Activated T-helper 9 cell treated with anti-CD3 and anti-CD28 coated beads, Interleukin-2, amount 50 U/mL, for 16 hours (primary cell): ENCODE measurements around the gene SENP6.
"Not testable (repeated sequence)": the region's sequence is repeated elsewhere in the genome, so short reads cannot be mapped to it uniquely, and the experiment has no call there.

Experiments used
- DNase-seq: peaks from one replicate; pipeline ENCODE4 v3.0.0-alpha.2; 2020; ENCODE audit warnings: low read depth

Gene SENP6

GRCh38 chr6:75601304-75602245, at the start of gene SENP6:
Gene SENP6, plus strand, starts transcription at chr6:75601880. Its CDS starts 645 bp downstream, at chr6:75602525.
- peak; percentile 65 for DNase-seq

- no peak for DNase-seq
These were observed 45.4 kb upstream of the SENP6 start for GRCh38 chr6:75556240-75556639.

GRCh38 chr6:75557068-75557467, 44.6 kb upstream of the SENP6 start:
- no peak for DNase-seq

- DNase-seq: no peak
These were observed 38.6 kb upstream of the SENP6 start for GRCh38 chr6:75563032-75563431.

- no peak for DNase-seq
These were observed 35.4 kb upstream of the SENP6 start for GRCh38 chr6:75566137-75566767.

GRCh38 chr6:75568100-75568499, 33.6 kb upstream of the SENP6 start:
- no peak for DNase-seq

- DNase-seq: no peak
These were observed 32.7 kb upstream of the SENP6 start for GRCh38 chr6:75568965-75569364.

GRCh38 chr6:75570671-75571070, 31.0 kb upstream of the SENP6 start:
- not testable (repeated sequence) for DNase-seq

- no peak for DNase-seq
These were observed 29.6 kb upstream of the SENP6 start for GRCh38 chr6:75572072-75572471.

- no peak for DNase-seq
These were observed 21.7 kb upstream of the SENP6 start for GRCh38 chr6:75579951-75580350.

GRCh38 chr6:75581231-75581630, 20.4 kb upstream of the SENP6 start:
- no peak for DNase-seq

GRCh38 chr6:75584552-75584951, 17.1 kb upstream of the SENP6 start:
- DNase-seq: not testable (repeated sequence)

GRCh38 chr6:75588948-75589347, 12.7 kb upstream of the SENP6 start:
- DNase-seq: no peak

- DNase-seq: no peak
These were observed 11.3 kb upstream of the SENP6 start for GRCh38 chr6:75590370-75590769.

GRCh38 chr6:75596380-75596779, 5.3 kb upstream of the SENP6 start:
- DNase-seq: not testable (repeated sequence)

GRCh38 chr6:75600768-75601167, 912 bp upstream of the SENP6 start:
- no peak for DNase-seq

GRCh38 chr6:75602246-75603105, 796 bp downstream of the SENP6 start:
- peak; percentile 47 for DNase-seq

- no peak for DNase-seq
These were observed 1.4 kb downstream of the SENP6 start for GRCh38 chr6:75603106-75603420.

GRCh38 chr6:75604294-75604693, 2.6 kb downstream of the SENP6 start:
- no peak for DNase-seq

GRCh38 chr6:75605635-75606034, 4.0 kb downstream of the SENP6 start:
- DNase-seq: no peak

- no peak for DNase-seq
These were observed 6.6 kb downstream of the SENP6 start for GRCh38 chr6:75608304-75608703.

- DNase-seq: no peak
These were observed 7.4 kb downstream of the SENP6 start for GRCh38 chr6:75608956-75609533.
